Kidney tubule cell (primary cell): Measurements from ENCODE around the gene GLP2R.
"Not testable (repeated sequence)": the region's sequence is repeated elsewhere in the genome, so short reads cannot be mapped to it uniquely, and the experiment has no call there.

Source experiments
- DNase-seq: peaks from one replicate; pipeline ENCODE4 v3.0.0-alpha.2; 2018; ENCODE audit warnings: low spot score

GLP2R gene

GRCh38 chr17:9825641-9826150, at the start of gene GLP2R:
GLP2R (plus strand) TSS chr17:9825924; CDS start chr17:9826064, 140 bp downstream.
- no peak for DNase-seq

DNA sequence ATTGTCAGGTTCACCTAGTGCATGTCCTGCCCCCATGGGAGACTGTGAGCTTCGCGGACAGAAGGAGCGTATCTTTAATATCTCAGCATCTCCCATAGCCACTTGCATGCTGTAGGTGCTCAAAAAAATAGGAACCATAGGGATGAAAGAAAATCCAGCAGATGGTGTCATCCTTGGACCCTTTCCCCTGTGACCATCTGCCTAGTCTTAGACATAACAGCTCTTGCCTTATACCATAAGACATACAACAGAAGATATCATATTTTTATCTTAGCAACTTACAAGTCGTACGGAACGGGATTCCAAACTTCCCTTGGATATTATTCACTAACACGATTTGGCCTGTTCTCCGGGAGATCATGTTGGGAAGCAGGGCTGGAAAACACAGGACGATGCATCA, 48.8 kb upstream of the GLP2R start:
- no peak for DNase-seq

GRCh38 chr17:9780552-9780951, 45.2 kb upstream of the GLP2R start:
- DNase-seq = no peak

DNA sequence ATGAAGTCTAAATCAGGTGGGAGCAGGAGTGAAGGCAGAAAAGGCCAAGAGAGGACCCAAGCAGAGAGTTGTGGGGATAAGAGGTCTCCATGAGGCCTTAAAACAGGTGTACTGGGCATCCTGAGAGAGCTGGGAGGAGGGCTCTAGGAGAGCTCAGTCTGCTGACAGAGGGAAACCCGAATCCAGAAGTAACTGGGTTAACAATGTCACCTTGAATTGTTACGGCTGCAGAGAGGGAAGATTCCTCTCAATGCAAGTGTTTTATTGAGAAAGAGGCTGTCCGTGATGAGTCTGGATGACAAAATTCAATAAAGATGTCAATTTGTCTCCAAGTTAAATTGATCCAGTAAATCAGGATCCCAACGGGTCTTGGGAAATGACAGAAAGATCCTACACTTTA, 42.7 kb upstream of the GLP2R start:
- DNase-seq = no peak

DNA sequence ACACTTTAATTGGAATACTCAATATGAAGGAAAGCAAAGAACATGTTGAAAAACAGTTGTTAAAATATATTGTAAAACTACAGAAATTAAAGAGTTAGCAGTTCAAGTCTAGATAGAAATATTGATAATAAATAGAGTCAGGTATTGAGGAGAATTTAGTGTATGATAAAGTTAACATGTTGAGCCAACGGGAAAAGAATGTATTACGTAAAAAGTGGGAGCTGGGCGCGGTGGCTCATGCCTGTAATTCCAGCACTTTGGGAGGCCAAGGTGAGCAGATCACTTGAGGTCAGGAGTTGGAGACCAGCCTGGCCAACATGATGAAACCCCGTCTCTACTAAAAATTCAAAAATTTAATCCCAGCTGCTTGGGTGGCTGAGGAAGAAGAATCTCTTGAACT, 42.3 kb upstream of the GLP2R start:
- not testable (repeated sequence) for DNase-seq

GRCh38 chr17:9784544-9784943, 41.2 kb upstream of the GLP2R start:
- no peak for DNase-seq

DNA sequence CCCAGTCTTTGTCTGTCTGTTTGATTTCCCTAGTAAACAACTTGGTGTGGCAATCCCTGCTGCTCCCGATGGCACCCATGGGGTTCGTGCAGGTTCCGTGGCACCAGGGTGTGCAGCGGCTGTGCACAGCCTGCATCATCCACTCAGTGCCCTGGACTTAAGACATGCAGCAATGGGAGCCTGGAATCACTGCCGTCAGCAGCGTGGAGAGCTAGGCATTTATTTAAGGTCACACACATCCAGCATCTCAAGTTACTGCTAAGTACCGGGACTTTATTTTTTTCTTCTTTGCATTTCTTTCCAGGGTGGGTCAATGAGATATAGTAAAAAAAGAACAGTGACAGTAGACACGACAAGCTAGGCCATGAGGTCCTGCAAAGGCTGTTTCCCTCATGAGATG, 37.1 kb upstream of the GLP2R start:
- no peak for DNase-seq

- DNase-seq = no peak
Measured at GRCh38 chr17:9790316-9790715, 35.4 kb upstream of the GLP2R start.

DNA sequence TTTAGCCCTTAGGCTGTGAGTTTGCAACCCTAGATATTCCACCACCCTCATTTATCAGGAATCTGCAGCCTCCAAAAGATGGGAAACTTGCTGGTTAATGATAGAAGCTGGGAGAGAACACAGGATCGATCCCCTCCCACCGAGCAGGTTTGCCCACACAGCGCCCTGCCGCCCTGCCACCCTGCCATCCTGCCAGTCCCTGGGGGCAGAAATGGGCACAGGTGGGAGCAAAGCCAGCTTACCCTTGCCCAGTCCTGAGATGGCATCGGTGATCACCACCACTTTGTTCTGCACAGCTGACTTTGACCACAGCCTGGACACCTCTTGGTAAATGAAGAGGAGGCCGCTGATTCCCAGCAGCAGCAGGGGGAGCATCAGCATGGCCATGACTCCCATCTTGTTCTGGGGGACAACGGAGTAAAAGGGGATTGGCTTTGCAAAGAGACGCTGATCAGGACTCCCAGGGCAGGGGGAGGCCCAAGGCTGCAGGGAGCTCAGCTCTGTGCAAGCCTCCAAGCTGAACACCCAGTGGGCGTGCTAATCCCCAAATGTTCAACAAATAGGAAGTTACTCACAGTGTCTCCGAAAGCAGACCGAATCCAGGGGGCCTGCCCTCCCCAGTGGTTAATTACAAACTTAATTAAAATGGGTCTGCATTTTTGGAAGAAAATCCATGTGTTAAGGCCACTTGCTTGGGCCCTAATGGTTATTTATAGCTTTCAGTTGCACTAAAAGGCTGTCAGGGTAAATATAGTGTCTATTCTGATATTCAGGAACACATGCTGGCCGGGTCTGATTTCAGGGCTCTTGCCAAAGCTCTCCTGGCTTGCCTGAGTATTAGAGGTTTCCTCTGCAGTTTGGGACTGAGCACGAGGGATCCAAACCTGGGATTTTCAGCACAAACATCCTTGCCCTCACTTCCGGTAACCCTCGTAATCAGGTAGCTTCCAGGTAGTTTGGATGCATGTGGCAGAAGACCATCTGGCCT, 34.5 kb upstream of the GLP2R start, which contains the start of gene DHRS7C:
Gene DHRS7C, minus strand, starts transcription at position 704 of the 988 bp plus-strand sequence. Its CDS starts 308 bp downstream, at position 396.
- DNase-seq = no peak

- DNase-seq = no peak
Measured at GRCh38 chr17:9792181-9792840, 33.4 kb upstream of the GLP2R start.

DNA sequence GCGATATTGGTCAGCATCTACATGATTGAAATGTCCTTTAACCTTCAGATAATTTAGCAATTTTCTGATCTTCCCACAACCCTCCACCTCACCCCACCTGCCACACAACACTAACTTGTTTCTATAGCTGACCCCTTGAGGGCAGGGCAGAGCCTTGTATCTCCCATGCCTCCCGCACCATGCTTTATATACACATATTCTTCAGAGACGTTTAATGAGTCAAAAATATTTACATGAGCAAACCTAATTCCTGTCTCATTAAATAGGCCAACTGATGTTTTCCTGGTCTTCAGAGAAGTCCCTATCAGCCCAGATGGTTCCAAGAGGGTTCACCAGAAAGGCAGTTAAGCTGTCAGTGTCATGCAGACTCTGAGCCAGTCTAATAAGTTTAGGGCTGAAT, 27.7 kb upstream of the GLP2R start:
- DNase-seq = no peak

- no peak for DNase-seq
Measured at GRCh38 chr17:9798724-9799123, 27.0 kb upstream of the GLP2R start.

GRCh38 chr17:9801505-9801904, 24.2 kb upstream of the GLP2R start:
- no peak for DNase-seq

DNA sequence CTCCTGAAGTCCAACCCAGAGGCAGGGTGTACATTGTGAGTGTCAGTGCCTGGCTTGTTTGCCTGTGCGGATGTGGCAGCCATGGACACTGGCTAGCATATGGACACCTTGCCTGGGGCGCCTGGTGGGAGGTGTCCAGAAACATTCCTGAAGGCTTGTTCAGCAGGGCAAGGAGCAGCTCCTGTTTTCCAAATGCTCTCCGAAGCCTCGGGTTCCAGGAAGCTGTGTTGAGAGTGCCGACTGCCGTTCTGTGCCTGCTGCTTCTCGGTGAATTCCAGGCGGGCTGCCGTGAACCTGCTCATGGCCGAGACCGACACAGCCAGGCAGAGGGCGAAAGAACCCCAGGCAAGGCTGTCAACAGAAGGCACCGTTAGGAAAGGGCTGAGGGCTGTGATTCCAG, 23.4 kb upstream of the GLP2R start:
- peak; percentile 25 for DNase-seq

GRCh38 chr17:9802697-9803096, 23.0 kb upstream of the GLP2R start:
- no peak for DNase-seq

GRCh38 chr17:9805769-9806168, 20.0 kb upstream of the GLP2R start:
- no peak for DNase-seq

DNA sequence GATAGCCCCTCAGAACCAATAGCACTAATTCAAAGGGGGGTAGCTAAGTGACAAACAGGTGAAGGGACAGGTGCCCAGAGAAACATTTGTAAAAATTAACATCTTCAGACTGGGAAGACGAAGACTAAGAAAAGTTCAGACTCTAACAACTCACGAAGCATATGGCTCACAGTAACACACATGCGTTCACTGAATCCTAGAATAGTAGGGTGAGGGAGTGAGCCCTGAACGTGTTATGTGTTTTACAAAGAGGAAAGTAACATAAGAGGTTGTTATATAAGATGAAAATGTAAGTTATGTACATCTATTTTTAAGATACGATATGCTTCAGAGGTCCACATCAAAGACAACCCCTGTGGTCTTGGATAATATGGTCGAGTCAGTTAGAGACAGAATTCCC, 19.0 kb upstream of the GLP2R start:
- no peak for DNase-seq

DNA sequence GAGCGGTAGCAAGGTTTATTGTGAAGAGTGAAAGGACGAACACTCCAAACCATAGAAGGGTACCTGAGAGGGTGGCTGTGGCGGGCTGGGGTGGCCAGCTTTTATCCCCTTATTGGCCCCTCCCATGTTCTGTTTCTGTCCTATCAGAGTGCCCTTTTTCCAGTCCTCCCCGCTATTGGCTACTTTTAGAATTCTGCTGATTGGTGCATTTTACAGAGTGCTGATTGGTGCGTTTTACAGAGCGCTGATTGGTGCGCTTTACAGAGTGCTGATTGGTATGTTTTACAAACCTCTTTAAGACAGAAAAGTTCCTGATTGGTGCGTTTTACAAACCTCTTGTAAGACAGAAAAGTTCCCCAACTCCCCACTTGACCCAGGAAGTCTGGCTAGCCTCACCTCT, 16.3 kb upstream of the GLP2R start:
- no peak for DNase-seq

- no peak for DNase-seq
Measured at GRCh38 chr17:9810100-9810949, 15.4 kb upstream of the GLP2R start.

- DNase-seq = peak; percentile 42
Measured at GRCh38 chr17:9811086-9811485, 14.6 kb upstream of the GLP2R start.

DNA sequence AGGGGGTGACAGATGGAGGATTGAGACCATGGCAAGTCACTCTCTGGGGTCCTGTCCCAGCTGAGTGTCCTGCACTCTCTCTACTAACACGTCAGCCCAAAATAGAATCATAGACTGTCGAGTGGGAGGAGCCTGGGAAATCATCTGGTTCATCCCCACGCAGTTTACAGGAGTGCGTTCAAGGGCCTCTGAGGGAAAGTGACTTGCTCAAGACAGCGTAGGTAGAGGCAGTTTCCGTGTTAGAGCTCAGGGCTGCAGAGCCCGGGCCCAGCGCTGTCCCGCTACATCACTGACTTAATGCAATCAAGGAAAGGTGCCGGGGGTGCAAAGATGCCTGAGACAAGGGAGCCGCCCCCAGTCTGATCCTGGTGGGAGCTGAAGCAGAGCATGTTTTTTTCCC, 14.2 kb upstream of the GLP2R start:
- DNase-seq = no peak

DNA sequence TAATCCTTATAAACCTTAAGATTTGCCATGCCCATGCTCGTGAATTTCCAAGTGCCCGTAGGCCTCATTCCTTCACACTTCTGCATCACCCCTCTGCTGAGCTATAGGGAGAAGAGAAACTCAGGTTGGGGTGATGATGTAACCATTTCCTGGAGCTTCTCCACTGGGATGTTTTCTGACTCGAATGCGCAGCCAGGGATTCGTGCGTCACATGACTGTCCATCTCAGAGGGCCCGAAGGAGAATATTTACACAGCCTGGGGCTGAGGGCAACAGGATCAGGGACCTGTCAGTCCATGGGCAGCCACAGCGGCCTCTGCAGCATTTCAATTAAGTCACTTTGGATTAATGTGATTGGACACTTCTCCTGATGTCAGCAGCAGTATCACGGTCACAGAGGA, 12.6 kb upstream of the GLP2R start:
- no peak for DNase-seq
